ENCODE results near the gene TAF1.
"Not testable (repeated sequence)": the region's sequence is repeated elsewhere in the genome, so short reads cannot be mapped to it uniquely, and the experiment has no call there.

Gene TAF1

DNA sequence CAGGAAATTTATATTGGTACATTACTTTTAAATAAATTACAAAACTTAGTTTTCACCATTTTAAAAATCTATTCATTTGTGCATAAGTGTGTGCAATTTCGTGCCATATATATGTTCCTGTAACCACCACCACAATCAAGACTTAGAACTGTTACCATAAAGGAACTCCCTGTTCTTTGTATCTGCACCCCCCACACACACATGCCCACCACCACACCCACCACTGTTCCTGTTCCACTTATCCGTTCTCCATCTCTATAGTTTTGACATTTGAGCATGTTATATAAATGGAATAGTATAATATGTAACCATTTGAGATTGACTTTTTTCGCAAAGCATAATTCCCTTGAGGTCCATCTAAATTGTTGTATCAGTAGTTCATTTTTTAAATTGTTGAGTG lies 73.7 kb downstream of the TAF1 start:
- DNase-seq, result no peak

DNA sequence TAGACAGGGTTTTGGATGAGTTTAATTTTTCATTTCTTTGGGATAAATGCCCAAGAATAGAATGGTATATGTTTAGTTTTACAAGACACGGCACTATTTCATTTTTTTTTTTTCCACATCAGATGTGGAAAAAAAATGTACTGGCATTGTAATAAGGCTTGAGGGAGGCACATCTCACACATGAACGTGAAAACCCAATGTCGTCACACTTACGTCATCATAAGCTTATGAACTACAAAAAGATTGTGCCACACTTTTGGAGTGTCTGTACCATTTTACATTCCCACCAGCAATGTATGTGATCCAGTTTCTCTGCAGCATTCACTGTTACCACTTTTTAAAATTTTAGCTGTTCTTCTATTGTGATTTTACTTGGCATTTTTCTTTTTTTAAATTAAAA lies 74.2 kb downstream of the TAF1 start:
- no peak for DNase-seq

DNA sequence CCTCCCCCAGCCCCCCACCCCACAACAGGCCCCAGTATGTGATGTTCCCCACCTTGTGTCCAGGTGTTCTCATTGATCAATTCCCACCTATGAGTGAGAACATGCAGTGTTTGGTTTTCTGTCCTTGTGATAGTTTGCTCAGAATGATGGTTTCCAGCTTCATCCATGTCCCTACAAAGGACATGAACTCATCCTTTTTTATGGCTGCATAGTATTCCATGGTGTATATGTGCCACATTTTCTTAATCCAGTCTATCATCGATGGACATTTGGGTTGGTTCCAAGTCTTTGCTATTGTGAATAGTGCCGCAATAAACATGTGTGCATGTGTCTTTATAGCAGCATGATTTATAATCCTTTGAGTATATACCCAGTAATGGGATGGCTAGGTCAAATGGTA lies 75.7 kb downstream of the TAF1 start:
- not testable (repeated sequence) for DNase-seq

DNA sequence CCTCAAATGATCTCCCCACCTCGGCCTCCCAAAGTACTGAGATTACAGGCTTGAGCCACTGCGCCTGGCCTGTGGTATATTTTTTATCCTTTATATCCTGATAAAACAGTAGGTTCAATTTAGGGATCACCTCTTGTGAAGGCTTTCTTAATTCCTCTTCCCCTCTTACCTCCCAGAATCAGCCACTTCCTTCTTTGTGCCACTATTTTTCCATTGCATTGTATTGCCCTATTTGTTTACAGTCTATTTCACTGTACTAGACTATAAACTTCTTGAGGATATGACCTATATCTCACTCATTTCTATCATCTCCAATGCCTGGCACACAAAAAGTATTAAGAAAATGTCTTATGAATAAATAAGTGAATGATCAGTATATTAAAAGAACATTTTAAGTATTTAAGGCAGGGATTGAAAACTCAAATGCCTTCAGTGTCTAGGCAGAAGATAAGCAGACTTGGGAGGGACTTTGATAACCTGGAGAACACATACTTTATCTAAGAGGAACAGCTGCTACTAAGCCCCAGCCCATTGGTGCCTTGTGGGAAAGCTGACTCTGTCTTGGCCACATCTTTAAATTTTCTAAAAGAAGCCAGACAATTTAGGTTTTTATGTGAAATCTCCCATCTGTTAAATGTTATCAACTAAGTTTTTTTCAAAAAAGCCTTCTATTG lies 84.4 kb downstream of the TAF1 start:
- no peak for DNase-seq

DNA sequence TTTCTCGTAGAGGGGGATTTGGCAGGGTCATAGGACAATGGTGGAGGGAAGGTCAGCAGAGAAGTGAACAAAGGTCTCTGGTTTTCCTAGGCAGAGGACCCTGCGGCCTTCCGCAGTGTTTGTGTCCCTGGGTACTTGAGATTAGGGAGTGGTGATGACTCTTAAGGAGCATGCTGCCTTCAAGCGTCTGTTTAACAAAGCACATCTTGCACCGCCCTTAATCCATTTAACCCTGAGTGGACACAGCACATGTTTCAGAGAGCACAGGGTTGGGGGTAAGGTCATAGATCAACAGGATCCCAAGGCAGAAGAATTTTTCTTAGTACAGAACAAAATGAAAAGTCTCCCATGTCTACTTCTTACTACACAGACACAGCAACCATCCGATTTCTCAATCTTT lies 85.4 kb downstream of the TAF1 start:
- DNase-seq, result not testable (repeated sequence)

DNA sequence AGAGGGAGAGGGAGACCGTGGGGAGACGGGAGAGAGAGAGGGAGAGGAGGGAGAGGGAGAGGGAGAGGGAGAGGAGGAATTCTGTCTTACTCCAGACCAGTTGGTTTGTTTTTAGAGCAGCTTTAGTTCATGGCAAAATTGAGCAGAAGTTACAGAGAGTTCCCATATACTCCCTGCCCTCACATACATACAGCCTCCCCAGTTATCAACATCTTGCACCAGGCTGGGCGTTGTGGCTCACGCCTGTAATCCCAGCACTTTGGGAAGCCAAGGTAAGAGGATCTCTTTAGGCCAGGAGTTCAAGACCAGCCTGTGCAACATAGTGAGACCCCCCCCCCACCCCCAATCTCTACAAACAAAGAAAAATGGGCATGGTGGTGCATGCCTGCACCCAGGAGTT lies 86.9 kb downstream of the TAF1 start:
- no peak for DNase-seq

DNA sequence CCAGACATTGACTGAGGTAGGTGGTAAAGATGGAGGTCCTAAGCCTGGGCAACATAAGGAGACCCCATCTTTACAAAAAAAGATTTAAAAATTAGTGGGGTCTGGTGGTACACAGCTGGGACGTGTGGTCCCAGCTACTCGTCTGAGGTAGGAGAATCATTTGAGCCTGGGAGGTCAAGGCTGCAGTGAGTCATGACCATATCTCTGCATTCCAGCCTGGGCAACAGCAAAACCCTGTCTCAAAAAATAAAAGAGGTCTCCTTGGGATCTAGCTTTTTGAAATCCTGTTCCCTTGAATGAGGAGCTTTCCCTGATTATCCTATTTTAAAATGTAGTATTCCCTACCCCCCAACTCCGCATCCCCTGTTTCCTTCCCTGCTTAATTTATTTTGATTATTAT lies 88.1 kb downstream of the TAF1 start:
- no peak for DNase-seq

DNA sequence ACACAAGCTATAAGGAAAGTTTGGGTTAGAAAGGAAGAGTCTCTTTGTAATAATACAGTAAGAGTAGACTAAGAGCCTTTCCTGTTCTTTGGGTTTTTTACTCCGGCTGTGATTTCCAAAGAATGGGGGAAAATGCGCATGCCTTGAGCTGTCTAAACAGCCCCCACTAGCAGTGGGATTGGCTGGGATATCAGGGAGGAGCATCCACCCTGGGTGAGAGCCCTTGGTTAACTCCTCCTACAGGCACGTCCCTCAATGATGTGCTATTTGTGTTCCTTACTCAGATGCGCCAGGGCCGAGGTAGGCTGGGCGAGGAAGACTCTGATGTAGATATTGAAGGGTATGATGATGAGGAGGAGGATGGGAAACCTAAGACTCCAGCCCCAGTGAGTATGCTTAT lies 92.7 kb downstream of the TAF1 start:
- no peak for DNase-seq

DNA sequence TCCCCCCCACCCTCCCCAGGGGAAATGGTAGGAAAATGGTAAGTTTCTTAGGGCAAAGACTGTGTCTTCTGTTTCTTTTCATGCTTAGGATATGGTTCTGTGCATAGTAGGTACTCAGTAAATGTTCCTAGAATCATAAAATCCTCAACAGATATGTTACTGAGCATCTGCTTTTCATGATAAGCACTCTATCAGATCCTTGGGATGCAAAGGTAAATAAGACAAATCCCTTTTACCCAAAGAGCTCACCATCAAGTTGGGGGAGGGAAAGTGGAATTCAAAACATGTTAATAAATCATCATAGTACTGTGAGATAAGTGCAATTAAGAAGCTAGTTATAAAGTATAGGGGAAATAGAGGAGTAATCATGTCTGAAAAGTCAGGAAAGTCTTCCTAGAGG lies 98.8 kb downstream of the TAF1 start:
- DNase-seq, result no peak

DNA sequence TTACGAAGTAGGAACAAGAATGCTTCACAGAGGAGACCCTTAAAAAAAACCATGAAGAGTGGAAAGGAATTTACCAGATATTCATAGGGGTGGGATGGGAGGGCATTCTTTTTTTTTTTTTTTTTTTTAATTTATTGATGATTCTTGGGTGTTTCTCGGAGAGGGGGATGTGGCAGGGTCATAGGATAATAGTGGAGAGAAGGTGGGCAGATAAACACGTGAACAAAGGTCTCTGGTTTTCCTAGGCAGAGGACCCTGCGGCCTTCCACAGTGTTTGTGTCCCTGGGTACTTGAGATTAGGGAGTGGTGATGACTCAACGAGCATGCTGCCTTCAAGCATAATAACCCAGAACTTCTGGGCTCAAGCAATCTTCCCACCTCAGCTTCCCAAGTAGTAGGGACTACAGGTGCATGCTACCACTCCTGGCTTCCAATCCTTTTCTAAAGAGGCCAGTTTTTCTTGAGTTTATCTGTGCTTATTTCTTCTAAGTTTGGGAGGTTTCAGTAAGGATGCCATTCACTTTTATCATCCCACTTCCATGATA lies 100.9 kb downstream of the TAF1 start:
- DNase-seq, result no peak

DNA sequence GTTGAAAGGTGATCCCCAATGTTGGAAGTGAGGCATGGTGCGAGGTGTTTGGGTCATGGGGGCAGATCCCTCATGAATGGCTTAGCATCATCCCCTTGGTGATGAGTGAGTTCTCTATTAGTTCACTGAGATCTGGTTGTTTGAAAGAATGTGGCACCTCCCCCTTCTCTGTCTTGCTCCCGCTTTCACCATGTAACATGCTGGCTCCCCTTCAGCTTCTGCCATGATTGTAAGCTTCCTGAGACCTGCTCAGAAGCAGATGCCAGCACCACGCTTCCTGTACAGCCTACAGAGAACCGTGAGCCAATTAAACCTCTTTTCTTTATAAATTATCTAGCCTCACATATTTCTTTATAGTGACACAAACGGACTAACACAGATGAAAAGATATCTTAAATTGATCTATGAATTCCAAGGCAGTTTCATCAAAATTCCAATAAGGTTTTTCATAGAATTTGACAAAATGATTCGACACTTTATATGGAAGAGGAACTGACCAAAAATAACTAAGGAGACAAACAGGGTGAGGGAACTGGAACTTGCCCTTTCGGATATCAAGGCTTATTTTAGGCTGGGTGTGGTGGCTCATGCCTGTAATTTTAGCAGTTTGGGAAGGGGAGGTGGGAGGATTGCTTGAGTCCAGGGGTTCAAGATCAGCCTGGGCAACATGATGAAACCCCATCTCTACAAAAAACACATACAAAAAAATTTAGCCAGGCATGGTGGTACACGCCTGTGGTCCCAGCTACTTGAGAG lies 109.8 kb downstream of the TAF1 start:
- DNase-seq, result no peak

DNA sequence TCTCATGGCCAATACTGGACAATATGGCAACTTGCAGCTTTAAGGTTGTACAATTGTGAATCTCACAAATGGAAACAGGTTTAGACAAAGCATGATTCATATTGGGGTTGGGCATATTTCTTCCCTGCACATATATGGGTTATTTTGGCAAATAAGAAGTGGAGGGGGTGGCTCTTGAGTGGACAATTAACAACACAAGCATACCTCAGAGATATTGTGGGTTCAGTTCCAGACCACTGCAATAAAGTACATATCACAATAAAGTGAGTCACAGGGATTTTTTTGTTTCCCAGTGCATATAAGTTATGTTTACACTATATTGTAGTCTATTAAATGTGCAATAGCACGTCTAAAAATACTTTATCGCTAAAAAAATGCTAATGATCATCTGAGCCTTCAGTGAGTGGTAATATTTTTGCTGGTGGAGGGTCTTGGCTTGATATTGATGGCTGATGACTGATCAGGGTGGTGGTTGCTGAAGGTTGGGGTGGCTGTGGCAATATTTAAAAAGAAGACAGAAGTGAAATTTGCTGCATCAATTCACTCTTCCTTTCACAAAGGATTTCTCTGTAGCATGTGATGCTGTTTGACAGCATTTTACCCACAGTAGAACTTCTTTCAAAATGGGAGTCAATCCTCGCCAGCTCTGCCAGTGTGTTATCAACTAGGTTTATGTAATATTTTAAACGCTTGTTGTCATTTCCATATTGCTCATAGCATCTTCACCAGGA lies 116.2 kb downstream of the TAF1 start:
- no peak for DNase-seq

DNA sequence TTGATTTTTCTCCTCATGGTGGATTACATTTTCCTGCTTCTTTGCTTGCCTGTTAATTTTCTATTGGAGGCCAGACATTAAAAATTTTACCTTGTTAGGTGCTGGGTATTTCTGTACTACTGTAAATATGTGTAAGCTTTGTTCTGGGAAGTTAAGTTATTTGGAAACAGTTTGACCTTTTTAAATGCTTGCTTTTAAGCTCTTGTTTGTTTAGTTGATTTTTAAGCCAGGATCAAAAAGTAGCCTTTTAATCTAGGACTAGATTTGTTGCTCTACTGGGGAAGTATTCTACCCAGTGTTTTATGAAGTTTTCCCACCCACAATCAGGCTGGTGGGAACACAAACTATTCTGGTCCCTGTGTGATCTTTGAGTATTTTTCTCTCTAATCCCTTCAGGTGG lies 121.7 kb downstream of the TAF1 start:
- DNase-seq, result no peak

DNA sequence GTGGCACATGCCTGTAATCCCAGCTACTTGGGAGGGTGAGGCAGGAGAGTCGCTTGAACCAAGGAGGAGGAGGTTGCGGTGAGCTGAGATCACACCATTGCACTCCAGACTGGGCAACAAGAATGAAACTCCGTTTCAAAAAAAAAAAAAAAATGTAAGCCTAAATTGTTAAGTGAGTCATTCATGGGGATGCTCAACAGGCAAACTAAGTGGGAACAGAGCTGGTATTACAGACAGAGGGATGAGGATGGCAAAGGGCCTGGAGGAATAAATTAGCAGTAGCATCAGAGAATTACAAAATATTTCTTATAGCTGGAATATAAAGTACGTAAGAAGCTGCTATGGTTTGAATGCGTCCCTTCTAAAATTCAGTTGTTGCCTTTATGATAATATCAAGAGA lies 123.4 kb downstream of the TAF1 start:
- DNase-seq, result no peak

DNA sequence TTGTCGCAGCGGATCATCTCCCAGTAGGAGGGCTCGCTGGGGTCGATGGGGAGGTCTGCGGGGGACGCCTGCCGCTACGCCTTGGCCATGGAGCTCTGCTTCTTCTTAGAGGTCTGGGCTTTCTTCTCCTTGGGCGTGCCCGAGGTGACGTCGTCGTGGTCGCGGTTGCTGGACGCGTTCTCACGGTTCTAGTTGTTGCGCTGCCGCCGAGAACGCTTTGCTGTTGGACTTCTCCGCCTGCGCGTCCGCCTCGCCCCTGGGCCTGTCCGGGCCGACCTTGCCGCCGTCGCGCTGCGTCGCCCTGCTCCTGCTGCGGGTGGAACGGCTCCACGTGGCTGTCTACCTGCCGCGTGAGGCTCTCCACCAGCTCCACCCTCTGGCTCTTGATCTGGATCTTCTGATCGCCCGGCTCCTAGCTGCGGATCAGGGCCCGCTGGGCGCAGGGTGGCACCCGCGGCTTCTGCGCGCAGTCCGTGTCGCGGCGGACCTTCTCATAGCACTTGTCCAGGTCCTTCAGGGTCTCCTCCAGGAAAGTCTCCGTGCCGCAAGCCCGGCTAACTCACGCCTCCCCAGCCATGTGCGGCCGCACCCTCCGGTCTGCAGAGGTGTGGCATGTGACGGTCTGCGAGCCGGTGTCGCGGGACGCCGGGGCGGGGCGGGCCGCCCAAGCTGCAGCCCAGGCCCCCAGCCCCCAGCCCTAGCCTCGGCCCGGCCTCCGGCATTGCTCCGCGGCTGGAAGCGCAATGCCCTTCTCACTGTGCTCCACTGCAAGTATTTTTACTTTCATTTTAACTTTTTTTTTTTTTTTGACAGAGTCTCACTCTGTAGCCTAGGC lies 126.3 kb downstream of the TAF1 start:
- no peak for DNase-seq

DNA sequence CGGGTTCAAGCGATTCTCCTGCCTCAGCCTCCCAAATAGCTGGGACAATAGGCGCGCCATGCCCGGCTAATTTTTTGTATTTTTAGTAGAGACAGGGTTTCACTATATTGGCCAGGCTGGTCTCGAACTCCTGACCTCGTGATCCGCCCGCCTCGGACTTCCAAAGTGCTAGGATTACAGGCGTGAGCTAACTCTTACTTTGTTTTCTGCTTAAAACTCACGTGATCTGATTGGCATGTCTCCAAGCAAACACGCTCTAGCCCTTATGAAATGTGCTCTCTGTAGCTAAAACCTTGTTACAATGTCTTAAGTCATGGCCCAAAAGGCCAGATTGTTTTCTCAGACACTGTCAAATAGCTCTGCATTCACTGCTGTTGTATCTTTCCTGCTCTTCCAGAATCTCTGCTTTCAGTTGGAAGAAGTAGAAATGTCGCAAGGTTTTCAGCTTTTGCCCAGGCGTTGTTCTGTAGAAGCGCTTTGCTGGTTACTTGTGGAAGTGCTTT lies 127.0 kb downstream of the TAF1 start:
- no peak for DNase-seq

DNA sequence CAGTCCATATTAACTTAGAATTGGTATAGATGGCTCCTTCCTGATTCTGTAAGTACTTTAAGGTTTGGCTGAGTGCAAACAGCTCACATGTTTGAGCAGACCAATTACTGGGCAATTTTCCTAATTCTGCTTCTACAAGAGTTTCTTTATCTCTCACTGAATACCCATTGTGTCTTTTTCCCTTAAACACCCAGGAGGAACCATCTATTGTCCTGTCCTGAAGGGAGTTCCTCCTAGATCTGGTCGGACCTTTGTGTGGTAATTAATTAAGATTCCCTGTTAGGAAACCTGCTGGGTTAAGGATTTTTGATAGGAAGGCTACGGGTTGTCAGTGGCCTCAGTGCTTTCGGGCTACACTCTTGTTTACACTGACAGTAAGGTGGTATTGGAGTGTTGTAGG lies 129.8 kb downstream of the TAF1 start:
- DNase-seq, result not testable (repeated sequence)

DNA sequence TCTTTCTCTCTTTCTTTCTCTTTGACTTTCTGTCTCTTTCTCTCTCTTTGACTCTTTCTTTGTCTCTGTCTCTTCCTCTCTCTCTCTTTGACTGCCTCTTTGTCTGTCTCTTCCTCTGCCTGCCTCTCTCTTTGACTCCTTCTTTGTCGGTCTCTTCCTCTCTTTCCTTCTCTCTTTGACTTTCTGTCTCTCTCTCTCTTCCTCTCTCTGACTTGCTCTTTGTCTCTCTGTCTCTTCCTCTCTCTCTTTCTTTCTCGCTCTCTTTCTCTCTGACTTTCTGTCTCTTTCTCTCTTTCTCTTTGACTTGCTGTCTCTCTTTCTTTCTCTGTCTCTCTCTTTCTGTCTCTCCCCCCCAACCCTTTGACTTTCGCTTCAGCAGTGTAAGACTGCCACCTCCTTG lies 130.3 kb downstream of the TAF1 start:
- DNase-seq, result no peak

DNA sequence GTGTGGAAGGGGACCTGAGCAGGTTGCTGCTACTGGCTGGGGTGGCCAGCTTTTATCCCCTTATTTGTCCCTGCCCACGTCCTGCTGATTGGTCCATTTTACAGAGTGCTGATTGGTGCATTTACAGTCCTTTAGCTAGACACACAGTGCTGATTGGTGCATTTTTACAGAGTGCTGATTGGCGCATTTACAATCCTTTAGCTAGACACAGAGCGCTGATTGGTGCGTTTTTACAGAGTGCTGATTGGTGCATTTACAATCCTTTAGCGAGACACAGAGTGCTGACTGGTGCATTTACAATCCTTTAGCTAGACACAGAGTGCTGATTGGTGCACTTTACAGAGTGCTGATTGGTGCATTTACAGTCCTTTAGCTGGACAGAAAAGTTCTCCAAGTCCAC lies 135.9 kb downstream of the TAF1 start:
- not testable (repeated sequence) for DNase-seq

DNA sequence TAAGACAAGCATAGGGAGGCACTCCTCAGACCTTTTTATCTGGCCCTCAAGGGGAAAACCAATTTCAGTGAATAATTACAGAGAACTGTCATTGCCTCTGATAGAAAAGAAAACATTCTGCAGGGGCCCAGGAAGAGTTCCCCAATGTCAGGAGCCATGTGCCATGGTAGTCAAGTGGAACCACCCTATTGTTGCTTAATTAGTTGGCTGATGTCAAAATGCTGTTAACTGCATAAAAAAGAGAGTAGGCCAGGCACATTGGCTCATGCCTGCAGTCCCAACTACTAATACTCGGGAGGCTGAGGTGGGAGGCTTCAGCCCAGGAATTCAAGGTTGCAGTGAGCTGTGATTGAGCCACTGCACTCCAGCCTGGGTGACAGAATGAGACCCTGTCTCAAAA lies 138.2 kb downstream of the TAF1 start:
- no peak for DNase-seq

DNA sequence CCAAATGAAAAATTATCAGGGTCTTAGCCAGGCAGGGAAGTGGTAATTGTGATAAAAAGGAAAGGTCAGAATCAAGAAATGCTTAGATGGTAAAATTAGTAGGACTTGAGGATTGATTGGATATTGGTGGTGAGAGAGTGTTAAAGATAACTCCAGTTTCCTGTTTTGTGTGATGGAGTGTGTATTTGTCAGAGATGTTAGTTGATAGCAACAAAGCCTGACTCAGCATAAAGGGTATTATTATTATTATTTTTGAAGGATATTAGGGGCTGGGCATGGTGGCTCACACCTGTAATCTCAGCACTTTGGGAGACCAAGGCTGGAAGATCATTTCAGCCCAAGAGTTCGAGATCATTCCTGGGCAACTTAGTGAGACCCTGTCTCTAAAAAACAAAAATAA lies 143.1 kb downstream of the TAF1 start:
- DNase-seq, result no peak

DNA sequence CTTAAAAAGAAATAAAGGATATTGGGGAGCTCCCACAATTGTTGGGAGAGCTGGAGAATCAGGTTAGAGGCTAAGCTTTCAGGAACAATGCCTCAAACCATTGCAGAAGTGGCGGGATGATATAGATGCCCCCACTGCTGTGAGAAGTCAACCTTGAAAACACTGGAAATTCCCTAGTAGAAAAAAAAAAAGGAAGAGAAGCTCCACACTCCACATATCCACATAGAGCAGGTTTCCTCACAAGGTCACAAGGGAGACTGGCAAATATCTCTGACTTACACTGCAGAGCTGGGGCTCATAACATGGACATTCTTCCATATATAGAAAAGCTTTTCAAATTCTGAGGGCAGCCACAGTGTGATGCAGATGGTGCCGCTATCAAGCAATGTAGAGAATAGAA lies 144.0 kb downstream of the TAF1 start:
- no peak for DNase-seq

DNA sequence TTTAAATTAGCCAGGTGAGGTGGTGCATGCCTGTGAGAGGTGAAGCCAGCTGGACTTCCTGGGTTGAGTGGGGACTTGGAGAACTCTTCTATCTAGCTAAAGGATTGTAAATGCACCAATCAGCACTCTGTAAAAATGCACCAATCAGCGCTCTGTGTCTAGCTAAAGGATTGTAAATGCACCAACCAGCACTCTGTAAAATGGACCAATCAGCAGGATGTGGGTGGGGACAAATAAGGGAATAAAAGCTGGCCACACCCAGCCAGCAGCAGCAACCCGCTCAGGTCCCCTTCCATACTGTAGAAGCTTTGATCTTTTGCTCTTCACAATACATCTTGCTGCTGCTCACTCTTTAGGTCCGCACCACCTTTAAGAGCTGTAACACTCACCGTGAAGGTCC lies 147.6 kb downstream of the TAF1 start:
- DNase-seq, result not testable (repeated sequence)
